HUDEP-2 (cell line): ENCODE results near the gene PTGFRN.
"Not testable (repeated sequence)": the region's sequence is repeated elsewhere in the genome, so short reads cannot be mapped to it uniquely, and the experiment has no call there.

Experiments used
- DNase-seq, 76 experiments: peaks; one replicate each; lab custom pipeline; 2025; ENCODE audit not compliant: unreplicated experiment in 76 of 76; lab: John Stamatoyannopoulos, UW

Gene PTGFRN

GRCh38 chr1:116962987-116963639, 53.4 kb downstream of the PTGFRN start:
- no peak for DNase-seq

- no peak for DNase-seq
These were observed 57.1 kb downstream of the PTGFRN start for GRCh38 chr1:116966791-116967190.

GRCh38 chr1:116968724-116969123, 59.0 kb downstream of the PTGFRN start:
- DNase-seq: no peak

DNA sequence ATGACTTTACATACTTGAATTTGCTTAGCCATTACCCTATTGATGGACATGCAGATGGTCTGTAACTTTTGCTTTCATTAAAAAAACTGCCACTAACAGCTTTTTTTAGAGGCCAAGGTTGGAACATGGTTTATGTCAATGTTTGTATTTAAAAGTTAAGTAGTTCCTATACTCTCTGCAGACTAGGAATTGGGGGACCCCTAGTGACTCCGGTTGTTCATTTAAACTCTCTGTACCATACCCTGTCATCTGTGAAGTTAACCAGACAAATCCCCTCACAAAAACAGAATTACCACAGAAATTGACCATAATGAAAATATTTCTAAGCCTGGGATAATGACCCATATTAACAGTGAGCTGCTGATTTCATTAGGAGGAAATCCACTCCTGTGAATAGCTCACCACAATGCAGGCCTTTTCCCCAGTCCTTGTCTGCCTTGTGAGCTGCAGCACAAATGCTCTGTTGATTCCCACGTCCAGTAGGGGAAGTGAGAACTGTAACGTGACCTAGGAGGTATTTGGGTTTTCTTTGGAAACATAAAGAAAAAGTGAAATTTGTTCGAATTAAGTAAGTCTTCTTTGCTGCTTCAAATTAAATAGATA, 61.6 kb downstream of the PTGFRN start:
- no peak for DNase-seq

DNA sequence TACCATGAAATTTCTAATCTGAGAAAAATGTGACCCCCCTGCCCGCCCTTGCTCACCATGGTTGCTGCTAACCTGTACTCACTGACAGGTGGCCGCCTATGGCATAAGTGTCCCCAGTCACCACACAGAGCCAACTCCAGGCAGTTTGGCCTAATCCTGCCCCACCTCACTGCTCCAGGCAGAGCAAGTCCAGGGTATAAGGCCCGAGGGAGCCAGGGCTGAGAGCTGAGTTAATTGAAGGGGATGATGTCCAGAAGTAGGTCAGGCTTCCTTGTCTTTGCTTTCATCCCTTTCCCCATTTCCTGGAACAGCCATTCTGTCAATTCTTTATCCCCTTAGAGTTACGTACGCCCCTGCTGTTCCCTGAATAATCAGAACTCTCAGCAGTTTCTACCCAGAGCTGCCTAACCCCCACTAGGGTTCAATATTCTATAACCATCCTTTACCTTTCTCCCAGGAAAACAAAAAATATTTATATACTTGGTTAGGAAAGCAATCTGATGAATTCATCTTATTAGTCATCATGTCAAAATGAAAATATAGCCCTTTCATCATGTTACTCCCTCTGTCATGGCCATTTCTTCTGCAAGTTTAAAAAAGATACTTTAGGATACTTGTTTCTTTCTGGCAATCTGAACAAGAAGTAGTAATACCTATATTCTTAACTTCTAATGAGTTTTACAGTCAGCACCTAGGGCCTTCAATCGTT, 62.4 kb downstream of the PTGFRN start:
- DNase-seq: no peak

DNA sequence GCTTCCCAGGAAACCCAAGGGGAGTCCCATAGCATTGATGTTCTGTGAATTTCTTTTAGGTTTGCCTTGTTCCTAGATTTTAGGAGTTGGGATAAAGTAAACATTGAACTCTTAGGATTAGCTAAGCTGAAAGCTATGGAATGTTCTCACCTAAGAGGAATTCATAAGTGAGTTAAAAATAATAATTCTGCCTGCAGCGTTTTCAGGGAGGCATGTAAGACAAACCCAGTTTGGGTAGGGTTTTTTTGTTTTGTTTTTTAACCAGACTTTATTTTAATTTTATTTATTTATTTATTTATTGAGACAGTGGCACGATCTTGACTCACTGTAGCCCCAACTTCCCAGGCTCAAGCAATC, 62.9 kb downstream of the PTGFRN start:
- no peak for DNase-seq

DNA sequence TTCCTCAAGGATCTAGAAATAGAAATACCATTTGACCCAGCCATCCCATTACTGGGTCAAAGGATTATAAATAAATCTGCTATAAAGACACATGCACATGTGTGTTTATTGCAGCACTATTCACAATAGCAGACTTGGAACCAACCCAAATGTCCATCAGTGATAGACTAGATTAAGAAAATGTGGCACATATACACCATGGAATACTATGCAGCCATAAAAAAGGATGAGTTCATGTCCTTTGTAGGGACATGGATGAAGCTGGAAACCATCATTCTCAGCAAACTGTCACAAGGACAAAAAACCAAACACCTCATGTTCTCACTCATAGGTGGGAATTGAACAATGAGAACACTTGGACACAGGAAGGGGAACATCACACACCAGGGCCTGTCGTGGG, 70.6 kb downstream of the PTGFRN start:
- DNase-seq: not testable (repeated sequence)

GRCh38 chr1:116981521-116982037, 71.9 kb downstream of the PTGFRN start:
- no peak for DNase-seq

DNA sequence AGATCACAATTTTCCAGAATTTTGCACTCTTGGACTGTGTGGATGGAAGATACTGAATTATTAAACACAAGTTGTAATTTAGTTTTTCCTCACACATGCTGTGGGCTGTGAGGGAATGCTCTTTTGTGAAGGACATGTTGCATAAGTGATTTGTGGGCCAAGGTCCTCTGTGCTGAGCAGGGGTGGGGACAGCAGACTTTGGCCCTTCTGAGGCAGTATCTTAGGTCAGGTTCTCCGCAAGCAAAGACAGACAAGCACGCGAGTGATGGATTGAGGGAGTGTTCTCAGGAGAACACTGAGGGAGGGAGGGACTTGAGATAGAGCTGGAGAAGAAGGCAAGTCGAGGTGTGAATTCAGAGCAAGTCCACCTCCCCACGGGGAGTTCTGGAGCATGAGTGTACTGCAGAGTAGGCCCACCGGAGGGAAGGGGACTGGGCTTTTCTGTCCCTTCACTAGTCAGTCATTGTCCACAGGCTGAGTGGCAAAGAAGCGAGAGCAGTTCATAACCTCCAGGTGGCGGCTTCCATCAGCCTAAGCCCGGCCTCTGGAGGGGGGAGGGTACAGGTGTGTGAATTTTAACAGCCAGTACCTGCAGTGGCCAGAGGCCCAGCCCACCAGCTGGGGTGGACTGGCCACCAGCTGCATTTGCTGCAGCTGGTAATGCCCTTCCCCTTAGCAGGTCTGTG, 72.7 kb downstream of the PTGFRN start:
- no peak for DNase-seq

- DNase-seq: no peak
These were observed 73.4 kb downstream of the PTGFRN start for GRCh38 chr1:116983112-116983511.

GRCh38 chr1:116983678-116984077, 74.0 kb downstream of the PTGFRN start:
- DNase-seq: no peak

- no peak for DNase-seq
These were observed 74.9 kb downstream of the PTGFRN start for GRCh38 chr1:116984406-116985160.

GRCh38 chr1:116986421-116987255, 76.9 kb downstream of the PTGFRN start:
- DNase-seq: no peak

DNA sequence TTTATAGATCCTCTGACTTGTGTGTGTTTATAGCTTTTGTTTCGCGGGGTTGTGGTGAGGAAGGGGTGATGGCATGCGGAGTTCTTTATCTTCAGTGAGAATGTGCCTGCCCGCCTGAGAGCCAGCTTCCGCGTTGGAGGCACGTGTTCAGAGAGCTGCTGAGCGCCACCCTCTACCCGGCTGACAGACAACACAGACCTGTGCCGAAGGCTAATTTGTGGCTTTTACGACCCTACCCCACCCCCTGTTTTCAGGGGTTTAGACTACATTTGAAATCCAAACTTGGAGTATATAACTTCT, 77.5 kb downstream of the PTGFRN start:
- DNase-seq: peak in 3 of 76 experiments; percentile 6 to 8 (median 7)

DNA sequence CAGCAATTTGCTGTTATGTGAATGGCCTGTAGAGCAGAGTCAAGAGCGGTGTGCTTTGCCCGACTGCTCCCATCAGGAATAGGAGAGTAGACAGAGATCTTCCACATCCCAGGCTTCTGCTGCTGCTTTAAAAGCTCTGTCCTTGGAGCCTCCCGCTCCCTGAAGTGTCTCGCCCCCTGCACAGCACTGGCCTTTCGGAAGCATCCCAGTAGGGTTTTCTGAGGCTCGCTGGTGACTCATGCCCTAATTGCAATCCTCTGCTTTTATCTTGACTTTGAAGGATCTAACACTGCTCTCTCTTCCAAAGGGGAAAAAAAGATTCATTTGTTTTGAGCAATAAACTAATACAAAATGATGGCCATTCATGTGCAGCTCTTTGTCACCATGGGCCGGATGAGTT, 78.5 kb downstream of the PTGFRN start:
- no peak for DNase-seq

GRCh38 chr1:116988908-116989307, 79.2 kb downstream of the PTGFRN start:
- DNase-seq: no peak

DNA sequence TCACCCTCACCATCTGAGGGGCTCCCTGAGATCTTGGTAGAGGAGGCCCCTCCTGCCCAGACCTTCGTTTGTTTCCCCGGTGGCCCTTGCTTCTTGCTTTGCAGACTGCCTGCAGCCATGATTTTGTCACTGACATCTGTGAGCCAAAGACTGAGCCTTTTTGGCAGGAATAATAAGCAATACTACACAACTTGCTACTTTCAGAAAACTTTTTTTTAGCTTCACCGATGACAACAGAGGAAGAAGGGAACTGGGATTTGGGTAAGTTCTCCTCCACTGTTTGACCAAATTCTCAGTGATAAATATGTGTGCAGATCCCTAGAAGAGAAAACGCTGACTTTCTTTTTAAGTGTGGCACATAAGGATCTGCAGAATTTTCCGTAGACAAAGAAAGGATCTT, 80.1 kb downstream of the PTGFRN start:
- DNase-seq: no peak

DNA sequence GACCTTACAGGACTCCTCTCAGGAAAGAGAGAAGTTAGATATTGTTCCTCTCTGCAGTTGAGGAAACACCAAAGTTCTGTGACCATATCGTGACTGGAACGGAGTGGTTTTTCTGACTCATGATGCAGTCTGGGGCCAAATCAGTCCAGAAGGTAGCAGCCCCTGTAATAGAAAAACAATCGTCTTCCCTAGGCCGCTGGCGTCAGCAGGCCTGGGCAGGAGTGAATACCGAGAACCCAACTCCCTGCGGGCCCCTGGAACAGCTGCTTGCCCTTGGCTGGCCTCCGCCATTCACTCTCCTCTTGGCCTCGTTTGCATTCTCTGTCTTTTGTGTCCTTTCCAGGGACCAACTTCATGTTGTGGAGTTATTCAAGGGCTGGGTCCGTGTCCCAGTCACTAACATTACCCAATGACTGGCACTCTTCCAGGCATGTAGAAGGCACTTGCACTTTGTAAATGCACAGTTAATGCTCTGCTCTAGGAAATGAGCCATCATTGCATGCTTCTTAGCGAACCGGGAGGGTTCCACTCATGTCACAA, 81.0 kb downstream of the PTGFRN start:
- DNase-seq: no peak

- no peak for DNase-seq
These were observed 81.6 kb downstream of the PTGFRN start for GRCh38 chr1:116991171-116991845.
